ENCODE results near the gene MAP3K8.

- TF ChIP-seq CTCF (IDR thresholded peaks at IDR 0.05; ENCODE audit: extremely low read depth in 1 of 2, insufficient read depth in 1 of 2, low read depth in 1 of 2, low read length in 2 of 2) (no peak), EZH2 (IDR thresholded peaks at IDR 0.05; ENCODE audit: borderline replicate concordance, low read depth, low read length, severe bottlenecking) (no peak), POLR2A (IDR thresholded peaks at IDR 0.05; ENCODE audit: low read depth, low read length) (no peak), MAX (IDR thresholded peaks at IDR 0.05; ENCODE audit: insufficient read depth, insufficient read length) (no peak), POLR2AphosphoS5 (IDR thresholded peaks at IDR 0.05; ENCODE audit: insufficient read depth, low read depth, low read length) (no peak), MYC (IDR thresholded peaks at IDR 0.05; ENCODE audit: low read depth, low read length) (no peak), JUN (IDR thresholded peaks at IDR 0.05; ENCODE audit: borderline replicate concordance, insufficient read depth, insufficient read length, low read depth) (no peak)
Measured at GRCh38 chr10:30404540-30404939, 29.4 kb upstream of the MAP3K8 start.

Data from endothelial cell of umbilical vein (primary cell).